GM12878 (cell line): ENCODE results near the gene MBNL1. TPM values are rescaled to one million over a fixed set of nuclear protein-coding genes. Genes with fewer than 3 reads are reported as not detected.

Experiments used
- ATAC-seq: fragments of 200-7000 bp; cut with Tn5 transposase; 3 replicates; pipeline ENCODE4 v1.9.1; 2020; ENCODE audit warnings: mild to moderate bottlenecking, moderate library complexity
- BruUV-seq: library from RNA; stranded (reverse); fragments of 400-500 nt; replicated peaks from 2 replicates; lab custom pipeline; 2021; lab: Mats Ljungman, UMichigan
- CTCF ChIA-PET: fragments of 300-600 bp; sonication (Branson Sonifier 250); formaldehyde crosslinking; extraction: SDS; loops from one replicate; lab custom pipeline; 2021; ENCODE audit warnings: inconsistent platforms; lab: Yijun Ruan, JAX
- POLR2A ChIA-PET: fragments of 350-600 bp; formaldehyde crosslinking; extraction: SDS; loops from one replicate; lab custom pipeline; 2021; ENCODE audit warnings: inconsistent platforms; lab: Charles Lee
- RAD21 ChIA-PET: fragments of 300-600 bp; sonication (Branson Sonifier 250); formaldehyde crosslinking; loops from one replicate; lab custom pipeline; 2023; ENCODE audit warnings: antibody characterized with exemption; ENCODE audit not compliant: unreplicated experiment; lab: Charles Lee
- SMC1A ChIA-PET: fragments of 300-600 bp; sonication (Branson Sonifier 250); formaldehyde crosslinking; loops from one replicate; lab custom pipeline; 2023; ENCODE audit not compliant: unreplicated experiment, uncharacterized antibody; lab: Charles Lee
- DNase-seq: peaks from one replicate; pipeline ENCODE4 v3.0.0-alpha.2; 2011; ENCODE audit warnings: low read depth, low spot score
- FAIRE-seq: peaks from 3 replicates; lab custom pipeline; 2011; peaks lifted over from hg19 to GRCh38; lab: Jason Lieb, UNC
- H2AFZ ChIP-seq: 2 replicates; pipeline ENCODE4 v1.6.0; 2011; ENCODE audit warnings: low read depth, low read length, control low read depth; ENCODE audit not compliant: control insufficient read depth
- H3K27ac ChIP-seq: 2 replicates; pipeline ENCODE4 v1.5.1; 2011; ENCODE audit warnings: control low read depth; ENCODE audit not compliant: control insufficient read depth, insufficient read depth
- H3K27me3 ChIP-seq, 2 experiments: replicated peaks in 1 of 2; 2 replicates each; pipeline versions ENCODE4 v1.6.0 to v1.6.1; 2011; ENCODE audit warnings: low read length in 1 of 2; ENCODE audit not compliant: control insufficient read depth in 2 of 2, insufficient read depth in 2 of 2
- H3K36me3 ChIP-seq, 2 experiments: 2 replicates each; pipeline ENCODE4 v1.5.1; 2011; ENCODE audit warnings: low read length in 1 of 2; ENCODE audit not compliant: control insufficient read depth in 2 of 2, insufficient read depth in 2 of 2
- H3K4me1 ChIP-seq: 2 replicates; pipeline ENCODE4 v1.6.1; 2011; ENCODE audit warnings: mild to moderate bottlenecking, low read length, moderate library complexity, mixed read lengths; ENCODE audit not compliant: control insufficient read depth, insufficient read depth
- H3K4me2 ChIP-seq: 2 replicates; pipeline ENCODE4 v1.6.0; 2011; ENCODE audit warnings: control low read depth; ENCODE audit not compliant: control insufficient read depth, insufficient read depth
- H3K4me3 ChIP-seq: fragments of 200-600 bp; sonication (generic); 2 replicates; pipeline ENCODE4 v1.5.1; 2016
- H3K79me2 ChIP-seq: 2 replicates; pipeline ENCODE4 v1.6.0; 2011; ENCODE audit warnings: low read length; ENCODE audit not compliant: control insufficient read depth, insufficient read depth
- H3K9ac ChIP-seq: 2 replicates; pipeline ENCODE4 v1.8.0; 2011; ENCODE audit warnings: low read length, control low read depth, mixed read lengths; ENCODE audit not compliant: control insufficient read depth, insufficient read depth
- H3K9me3 ChIP-seq: replicated peaks from 3 replicates; pipeline ENCODE4 v1.5.1; 2011; ENCODE audit warnings: mild to moderate bottlenecking, low read length; ENCODE audit not compliant: control insufficient read depth, insufficient read depth
- H4K20me1 ChIP-seq: 2 replicates; pipeline ENCODE4 v1.6.0; 2011; ENCODE audit not compliant: control insufficient read depth, insufficient read depth
- ATF7 ChIP-seq: fragments of 450-650 bp; IDR thresholded peaks from 2 replicates; pipeline ENCODE4 v1.6.1; 2016; ENCODE audit warnings: low read depth, mild to moderate bottlenecking
- DPF2 ChIP-seq: fragments of 450-650 bp; IDR thresholded peaks from 2 replicates; pipeline ENCODE4 v1.6.1; 2017; ENCODE audit warnings: mild to moderate bottlenecking
- E2F4 ChIP-seq: IDR thresholded peaks from 2 replicates; pipeline ENCODE4 v1.6.1; 2012; ENCODE audit warnings: low read depth, low read length, improper control_type of control experiment
- E4F1 ChIP-seq: fragments of 450-650 bp; IDR thresholded peaks from 2 replicates; pipeline ENCODE4 v1.6.1; 2018; ENCODE audit warnings: borderline replicate concordance, mild to moderate bottlenecking; ENCODE audit not compliant: partially characterized antibody
- EP300 ChIP-seq, 2 experiments: fragments of 150-350 bp in 1 of 2; IDR thresholded peaks; 2 replicates each; pipeline ENCODE4 v1.6.1; 2011 to 2012; ENCODE audit warnings: low read depth in 2 of 2, low read length in 2 of 2, borderline replicate concordance in 1 of 2, improper control_type of control experiment in 1 of 2, inconsistent platforms in 1 of 2; ENCODE audit not compliant: control insufficient read depth in 1 of 2
- EZH2 ChIP-seq: IDR thresholded peaks from 2 replicates; pipeline ENCODE4 v1.6.1; 2012; ENCODE audit warnings: low read depth, mild to moderate bottlenecking, control low read depth, inconsistent platforms, low read length, borderline replicate concordance; ENCODE audit not compliant: control insufficient read depth
- IKZF1 ChIP-seq: fragments of 450-650 bp; conservative IDR thresholded peaks from 2 replicates; pipeline ENCODE4 v1.6.1; 2017; ENCODE audit warnings: antibody characterized with exemption, mild to moderate bottlenecking
- JUNB ChIP-seq: IDR thresholded peaks from 2 replicates; pipeline ENCODE4 v1.6.1; 2016; ENCODE audit warnings: antibody characterized with exemption, mild to moderate bottlenecking
- LARP7 ChIP-seq: fragments of 450-650 bp; IDR thresholded peaks from 2 replicates; pipeline ENCODE4 v1.6.1; 2017; ENCODE audit warnings: mild to moderate bottlenecking
- NR2C1 ChIP-seq: fragments of 450-650 bp; IDR thresholded peaks from 2 replicates; pipeline ENCODE4 v1.6.1; 2017; ENCODE audit warnings: antibody characterized with exemption, mild to moderate bottlenecking, moderate library complexity
- PAX5 ChIP-seq: IDR thresholded peaks from 2 replicates; pipeline ENCODE4 v1.6.1; 2011; ENCODE audit warnings: low read depth, low read length, borderline replicate concordance
- PML ChIP-seq: IDR thresholded peaks from 2 replicates; pipeline ENCODE4 v1.6.1; 2012; ENCODE audit warnings: low read length, inconsistent platforms
- RAD21 ChIP-seq: IDR thresholded peaks from 2 replicates; pipeline ENCODE4 v1.6.1; 2011; ENCODE audit warnings: mild to moderate bottlenecking, low read depth, low read length, moderate library complexity; ENCODE audit not compliant: insufficient read depth
- ZNF217 ChIP-seq: fragments of 450-650 bp; IDR thresholded peaks from 2 replicates; pipeline ENCODE4 v1.6.1; 2017; ENCODE audit warnings: antibody characterized with exemption, mild to moderate bottlenecking
- WGBS: methylation state at CpG from one replicate; pipeline ENCODE4 v1.1.6; 2016; ENCODE audit warnings: low lambda C conversion rate; ENCODE audit not compliant: insufficient replicate concordance, insufficient coverage; ENCODE audit errors: missing lambda C conversion rate; 5-methylcytosine and 5-hydroxymethylcytosine counted together
- in situ Hi-C: fragments of 300-500 bp; cut with MboI; formaldehyde crosslinking; loops from 9 replicates; pipeline ENCODE4 v1.14.3; 2018; ENCODE audit warnings: mixed read lengths
- intact Hi-C: fragments of 100-400 bp; cut with micrococcal nuclease; formaldehyde crosslinking; loops from one replicate; pipeline ENCODE4 v1.14.2; 2022; ENCODE audit not compliant: unreplicated experiment
- polyA plus RNA-seq, 11 experiments: library from polyadenylated mRNA; depleted of rRNA in 4 of 11; unstranded in 6 of 11; stranded (reverse) in 5 of 11; fragments of >200 nt; fragmentation: Nextera tagmentation in 4 of 11; fragmentation: Illumina TruSeq in 1 of 11; extraction: Ambion mirVana in 4 of 11; extraction: Trizol in 1 of 11; gene quantifications; 1 replicate in 1 of 11; 2 replicates in 10 of 11; pipeline versions ENCODE4 v1.2.1 to v1.2.3, GENCODE V29; 2011 to 2016; ENCODE audit warnings: inconsistent platforms in 2 of 11, missing spikeins in 2 of 11, low read depth in 1 of 11
- total RNA-seq, 4 experiments: library from RNA; depleted of rRNA in 3 of 4; stranded (reverse); fragments of >200 nt in 3 of 4; fragmentation: Illumina TruSeq in 1 of 4; extraction: Trizol in 1 of 4; gene quantifications; 2 replicates each; pipeline versions ENCODE4 v1.2.1 to v1.2.3, GENCODE V29; 2013 to 2021

The MBNL1 gene
- total and polyA plus RNA-seq, 10 of the 15 experiments (the other 5 are each of a cell fraction or from before 2014, with no cell fraction given): 59.6 to 337 (median 143) TPM

GRCh38 chr3:152405915-152406802 lies 137.4 kb downstream of the MBNL1 start:
- H3K27me3 ChIP-seq: no peaks in the 10 kb centered on the region

More at GRCh38 chr3:152405915-152406802, 137.4 kb downstream of the MBNL1 start:
- no peaks in the 10 kb centered on the region; the same call in 1 of the 2 replicates for H3K4me1 ChIP-seq
- DNase-seq: no peak
- peaks cover 3% of the 10 kb centered on the region; the same call in 2 of the 3 replicates for H3K9me3 ChIP-seq
- TF ChIP-seq ATF7 (no peak), PAX5 (no peak), JUNB (no peak), RAD21 (no peak), E2F4 (no peak), E4F1 (no peak), IKZF1 (no peak), NR2C1 (no peak), EZH2 (no peak), ZNF217 (no peak), EP300 (IDR thresholded peaks at IDR 0.05; ENCODE audit: borderline replicate concordance in 1 of 2, control insufficient read depth in 1 of 2, low read depth in 2 of 2, low read length in 2 of 2) (no peak), LARP7 (no peak), PML (no peak), DPF2 (no peak)
- TF ChIP-seq, all 136 proteins: peak for 0
- Histone ChIP-seq H3K4me3 (no peak overlapping the region), H4K20me1 (no peaks in the 10 kb centered on the region), H3K4me2 (no peak overlapping the region), H3K27ac (no peak overlapping the region), H3K36me3 (peaks cover 0 to 8% of the 10 kb centered on the region in 2 experiments; a peak in 1 of 4 replicates), H2AFZ (no peak overlapping the region), H3K9ac (no peak overlapping the region), H3K79me2 (peaks cover 79% of the 10 kb centered on the region)
- CTCF ChIA-PET: interaction anchor here (0.8 to 1.2 kb wide), 4 partner anchors 11 to 122 kb away, joined by 3 read pairs; no protein-coding TSS in a partner anchor
- WGBS: 86% methylated on average over 3 of the region's 3 CpGs
- FAIRE-seq (peak; percentile 52), ATAC-seq (peak; percentile 22; the same call in 2 of the 3 replicates)
- POLR2A ChIA-PET: interaction anchor here (0.5 to 0.9 kb wide), 3 partner anchors 10 to 246 kb away, joined by 3 to 6 read pairs (median 3); no protein-coding TSS in a partner anchor
- no TSS peak for BruUV-seq
- SMC1A ChIA-PET: interaction anchor here (0.6 to 2.6 kb wide), 9 partner anchors 12 to 333 kb away, joined by 3 to 10 read pairs (median 3); no protein-coding TSS in a partner anchor
- RAD21 ChIA-PET: no interaction called here
- in situ Hi-C loops (no loop called here), intact Hi-C loops (no loop called here)
